Measurements from ENCODE around the gene OLFML3.
"Not testable (repeated sequence)": the region's sequence is repeated elsewhere in the genome, so short reads cannot be mapped to it uniquely, and the experiment has no call there.

OLFML3 gene

DNA sequence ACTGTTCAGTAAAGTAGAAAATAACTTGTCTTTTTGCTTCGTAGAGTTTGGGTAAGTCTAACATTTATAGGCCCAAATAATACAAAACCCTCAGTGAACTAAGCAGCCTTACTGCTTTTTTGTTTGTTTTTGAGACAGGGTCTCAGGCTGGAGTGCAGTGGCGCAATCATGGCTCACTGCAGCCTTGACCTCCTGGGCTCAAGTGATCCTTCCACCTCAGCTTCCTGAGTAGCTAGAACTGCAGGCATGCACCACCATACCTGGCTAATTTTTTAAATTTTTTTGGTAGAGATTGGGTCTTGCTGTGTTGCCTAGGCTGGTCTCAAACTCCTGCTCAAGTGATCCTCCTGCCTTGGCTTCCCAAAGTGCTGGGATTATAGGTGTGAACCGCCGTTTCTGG lies 31.1 kb upstream of the OLFML3 start:
- FAIRE-seq; DNase-seq (ENCODE audit: insufficient read length, low spot score): not testable (repeated sequence)

DNA sequence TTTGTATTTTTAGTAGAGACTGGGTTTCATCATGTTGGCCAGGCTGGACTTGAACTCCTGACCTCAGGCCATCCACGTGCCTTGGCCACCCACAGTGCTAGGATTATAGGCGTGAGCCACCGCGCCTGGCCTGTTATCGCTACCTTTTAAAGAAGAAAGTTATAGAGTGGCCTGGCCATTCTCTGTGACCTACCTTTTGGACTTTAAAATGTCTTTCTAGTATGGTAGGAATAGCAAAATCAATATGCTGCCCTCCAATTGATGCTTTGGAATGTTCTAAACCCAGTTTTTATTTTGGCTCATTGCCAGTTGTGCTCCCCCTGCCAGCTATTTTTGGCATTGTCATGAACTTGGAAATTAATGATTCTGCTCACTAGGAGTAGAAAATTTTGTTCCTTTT lies 30.3 kb upstream of the OLFML3 start:
- DNase-seq (ENCODE audit: insufficient read length, low spot score): no peak
- FAIRE-seq: no peak

DNA sequence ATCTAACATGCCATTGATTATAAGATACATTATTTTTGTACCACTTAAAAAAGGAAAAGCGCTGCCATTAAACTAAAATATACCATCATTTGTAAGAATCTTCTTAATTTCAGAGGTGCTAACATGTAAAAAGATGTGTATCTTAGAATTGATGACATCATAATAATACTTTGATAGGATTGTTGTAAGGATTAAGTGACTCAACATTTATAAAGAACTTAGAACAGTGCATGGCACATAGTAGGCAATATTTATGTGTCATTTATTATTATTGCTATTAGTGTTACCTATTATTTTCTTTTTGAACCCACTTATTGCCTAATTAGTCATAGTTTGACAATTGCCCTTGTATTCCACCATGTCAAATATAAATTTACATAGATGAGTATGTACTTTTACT lies 28.4 kb upstream of the OLFML3 start:
- FAIRE-seq: no peak
- DNase-seq (ENCODE audit: insufficient read length, low spot score): no peak

DNA sequence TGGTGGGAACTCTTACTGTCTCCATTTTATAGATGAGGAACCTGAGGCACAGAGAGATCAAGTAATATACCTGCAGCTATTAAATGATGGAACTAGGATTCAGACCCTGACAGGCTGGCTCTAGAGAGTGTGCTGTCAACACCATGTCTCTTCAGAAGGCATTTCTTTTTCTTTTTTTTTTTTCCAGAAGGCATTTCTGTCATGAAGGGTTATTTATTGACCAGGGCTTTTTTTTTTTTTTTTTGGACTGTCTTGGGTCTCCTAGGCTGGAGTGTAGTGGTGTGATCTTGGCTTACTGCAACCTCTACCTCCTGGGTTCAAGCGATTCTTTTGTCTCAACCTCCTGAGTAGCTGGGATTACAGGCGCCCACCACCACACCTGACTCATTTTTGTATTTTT lies 27.6 kb upstream of the OLFML3 start:
- FAIRE-seq: no peak

DNA sequence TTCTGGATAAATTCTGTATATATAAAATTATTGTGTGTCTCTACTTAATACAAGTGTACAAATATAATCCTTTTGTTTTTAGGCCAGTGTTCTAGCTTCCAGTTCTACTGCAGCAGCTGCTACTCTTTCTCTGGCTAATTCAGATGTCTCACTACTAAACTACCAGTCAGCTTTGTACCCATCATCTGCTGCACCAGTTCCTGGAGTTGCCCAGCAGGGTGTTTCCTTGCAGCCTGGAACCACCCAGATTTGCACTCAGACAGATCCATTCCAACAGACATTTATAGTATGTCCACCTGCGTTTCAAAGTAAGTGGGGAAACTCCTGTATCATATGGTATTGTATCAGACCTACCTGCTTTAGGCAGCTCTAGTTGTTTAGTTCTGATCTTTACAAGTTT lies 21.3 kb upstream of the OLFML3 start:
- no peak for FAIRE-seq
- no peak for DNase-seq (ENCODE audit: insufficient read length, low spot score)

More for the DNA sequence above, 27.6 kb upstream of the OLFML3 start:
- DNase-seq (ENCODE audit: insufficient read length, low spot score): no peak

DNA sequence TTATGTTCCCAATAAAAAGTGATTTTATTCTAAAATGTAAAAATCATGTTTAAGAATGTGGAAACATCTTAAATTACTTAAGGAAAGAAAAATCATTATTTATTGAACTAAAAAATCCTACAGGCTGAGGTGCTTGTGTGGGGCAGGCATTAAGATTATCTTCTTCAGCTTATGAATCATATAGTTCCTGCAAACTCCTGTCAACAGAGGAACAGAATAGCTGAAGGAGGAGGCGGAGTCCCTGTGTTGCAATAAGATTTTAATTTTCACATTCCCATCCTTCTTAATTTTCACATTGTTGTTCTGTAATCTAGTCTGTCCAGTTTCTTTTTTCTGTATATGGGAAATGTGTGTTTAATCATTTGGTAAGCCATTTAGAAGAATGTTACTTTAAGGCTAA lies 20.6 kb upstream of the OLFML3 start:
- FAIRE-seq: no peak
- DNase-seq (ENCODE audit: insufficient read length, low spot score): no peak

DNA sequence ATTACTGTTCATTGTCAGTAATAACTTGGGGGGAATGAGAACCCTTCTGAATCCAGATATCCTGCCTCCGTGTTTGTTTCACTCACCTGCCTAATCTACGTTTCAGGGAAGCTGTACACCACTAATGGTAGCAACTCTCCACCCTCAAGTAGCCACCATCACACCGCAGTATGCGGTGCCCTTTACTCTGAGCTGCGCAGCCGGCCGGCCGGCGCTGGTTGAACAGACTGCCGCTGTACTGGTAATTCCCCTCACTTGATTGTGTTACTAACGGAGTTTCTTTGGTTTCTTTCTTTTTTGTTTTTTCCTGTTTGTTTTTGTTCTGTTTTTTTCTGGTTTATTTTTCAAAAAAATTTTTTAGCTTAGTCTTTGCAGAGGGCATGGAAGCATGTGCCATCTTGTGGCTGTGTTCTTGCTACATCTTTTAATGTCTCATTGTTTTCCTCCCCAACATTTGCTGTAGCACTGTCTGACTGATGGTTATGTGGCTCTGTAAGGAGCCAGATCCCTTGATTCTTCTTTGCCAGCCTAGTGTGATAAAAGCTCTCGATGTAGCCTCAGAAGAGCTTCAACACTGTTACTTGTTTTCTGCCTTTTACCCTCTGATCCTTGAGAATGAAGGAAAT lies 15.9 kb upstream of the OLFML3 start:
- DNase-seq (ENCODE audit: insufficient read length, low spot score): no peak
- FAIRE-seq: no peak

DNA sequence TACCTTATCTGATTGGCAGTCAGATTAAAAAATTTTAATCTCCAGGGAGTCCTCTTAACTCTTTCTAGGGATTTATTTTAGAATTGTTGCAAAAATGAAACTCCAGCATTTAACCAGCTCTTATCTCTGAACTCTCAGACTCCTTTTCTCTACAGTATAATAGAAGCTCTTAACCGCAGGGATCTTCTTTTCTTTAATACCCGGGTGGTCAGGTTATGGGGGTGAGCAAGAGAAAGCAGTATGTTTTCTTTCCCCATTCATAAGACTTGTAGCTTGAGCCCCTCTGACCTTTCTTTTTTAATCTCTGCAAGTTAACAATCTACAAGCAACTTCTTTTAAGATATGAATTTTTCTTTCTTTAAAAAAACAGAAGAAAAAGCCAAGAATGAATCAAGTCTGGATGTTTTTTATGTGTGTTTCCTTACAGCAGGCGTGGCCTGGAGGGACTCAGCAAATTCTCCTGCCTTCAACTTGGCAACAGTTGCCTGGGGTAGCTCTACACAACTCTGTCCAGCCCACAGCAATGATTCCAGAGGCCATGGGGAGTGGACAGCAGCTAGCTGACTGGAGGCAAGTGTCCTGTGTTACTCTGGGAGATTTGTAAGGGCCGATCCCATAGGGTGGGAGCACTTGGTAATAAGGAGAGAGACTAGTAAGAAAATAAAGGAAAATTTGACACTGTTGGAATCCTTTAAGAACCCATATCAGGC lies 13.4 kb upstream of the OLFML3 start:
- FAIRE-seq: no peak
- no peak for DNase-seq (ENCODE audit: insufficient read length, low spot score)

DNA sequence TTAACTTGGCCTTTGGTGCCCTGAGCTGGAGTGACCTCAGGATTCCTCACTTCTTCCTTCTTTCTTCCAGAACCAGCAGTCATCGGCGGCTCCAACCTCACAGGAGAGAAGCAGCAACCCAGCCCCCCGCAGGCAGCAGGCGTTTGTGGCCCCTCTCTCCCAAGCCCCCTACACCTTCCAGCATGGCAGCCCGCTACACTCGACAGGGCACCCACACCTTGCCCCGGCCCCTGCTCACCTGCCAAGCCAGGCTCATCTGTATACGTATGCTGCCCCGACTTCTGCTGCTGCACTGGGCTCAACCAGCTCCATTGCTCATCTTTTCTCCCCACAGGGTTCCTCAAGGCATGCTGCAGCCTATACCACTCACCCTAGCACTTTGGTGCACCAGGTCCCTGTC lies 6.3 kb upstream of the OLFML3 start:
- no peak for DNase-seq (ENCODE audit: insufficient read length, low spot score)
- no peak for FAIRE-seq

DNA sequence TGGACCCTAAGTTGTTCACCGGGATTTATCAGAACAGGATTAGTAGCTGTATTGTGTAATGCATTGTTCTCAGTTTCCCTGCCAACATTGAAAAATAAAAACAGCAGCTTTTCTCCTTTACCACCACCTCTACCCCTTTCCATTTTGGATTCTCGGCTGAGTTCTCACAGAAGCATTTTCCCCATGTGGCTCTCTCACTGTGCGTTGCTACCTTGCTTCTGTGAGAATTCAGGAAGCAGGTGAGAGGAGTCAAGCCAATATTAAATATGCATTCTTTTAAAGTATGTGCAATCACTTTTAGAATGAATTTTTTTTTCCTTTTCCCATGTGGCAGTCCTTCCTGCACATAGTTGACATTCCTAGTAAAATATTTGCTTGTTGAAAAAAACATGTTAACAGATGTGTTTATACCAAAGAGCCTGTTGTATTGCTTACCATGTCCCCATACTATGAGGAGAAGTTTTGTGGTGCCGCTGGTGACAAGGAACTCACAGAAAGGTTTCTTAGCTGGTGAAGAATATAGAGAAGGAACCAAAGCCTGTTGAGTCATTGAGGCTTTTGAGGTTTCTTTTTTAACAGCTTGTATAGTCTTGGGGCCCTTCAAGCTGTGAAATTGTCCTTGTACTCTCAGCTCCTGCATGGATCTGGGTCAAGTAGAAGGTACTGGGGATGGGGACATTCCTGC lies 3.9 kb upstream of the OLFML3 start:
- no peak for FAIRE-seq
- no peak for DNase-seq (ENCODE audit: insufficient read length, low spot score)

DNA sequence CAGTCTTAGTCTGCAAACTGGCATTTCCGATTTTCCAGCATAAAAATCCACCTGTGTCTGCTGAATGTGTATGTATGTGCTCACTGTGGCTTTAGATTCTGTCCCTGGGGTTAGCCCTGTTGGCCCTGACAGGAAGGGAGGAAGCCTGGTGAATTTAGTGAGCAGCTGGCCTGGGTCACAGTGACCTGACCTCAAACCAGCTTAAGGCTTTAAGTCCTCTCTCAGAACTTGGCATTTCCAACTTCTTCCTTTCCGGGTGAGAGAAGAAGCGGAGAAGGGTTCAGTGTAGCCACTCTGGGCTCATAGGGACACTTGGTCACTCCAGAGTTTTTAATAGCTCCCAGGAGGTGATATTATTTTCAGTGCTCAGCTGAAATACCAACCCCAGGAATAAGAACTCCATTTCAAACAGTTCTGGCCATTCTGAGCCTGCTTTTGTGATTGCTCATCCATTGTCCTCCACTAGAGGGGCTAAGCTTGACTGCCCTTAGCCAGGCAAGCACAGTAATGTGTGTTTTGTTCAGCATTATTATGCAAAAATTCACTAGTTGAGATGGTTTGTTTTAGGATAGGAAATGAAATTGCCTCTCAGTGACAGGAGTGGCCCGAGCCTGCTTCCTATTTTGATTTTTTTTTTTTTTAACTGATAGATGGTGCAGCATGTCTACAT lies 2.5 kb upstream of the OLFML3 start:
- DNase-seq (ENCODE audit: insufficient read length, low spot score): no peak

DNA sequence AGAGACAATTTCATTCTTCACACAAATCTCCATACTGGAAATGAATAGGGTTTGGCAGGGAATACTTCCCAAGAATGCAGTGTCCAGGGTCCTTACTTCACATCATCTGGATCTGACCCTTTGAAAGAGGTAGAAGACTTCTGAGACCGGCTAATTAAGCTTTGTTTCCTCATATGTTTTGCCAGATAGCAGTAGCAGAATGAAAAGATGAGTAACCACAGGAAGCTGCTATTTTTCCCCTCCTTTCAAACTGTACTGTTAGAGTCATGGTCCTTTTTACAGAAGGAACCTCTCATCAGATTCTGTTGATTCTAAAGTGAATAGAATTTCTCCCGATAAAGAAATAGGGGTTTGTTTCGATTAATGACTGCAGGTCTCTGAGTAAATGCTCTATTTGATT lies 1.4 kb upstream of the OLFML3 start:
- FAIRE-seq (no peak), DNase-seq (ENCODE audit: insufficient read length, low spot score) (no peak)

More for the DNA sequence above, 2.5 kb upstream of the OLFML3 start:
- no peak for FAIRE-seq

DNA sequence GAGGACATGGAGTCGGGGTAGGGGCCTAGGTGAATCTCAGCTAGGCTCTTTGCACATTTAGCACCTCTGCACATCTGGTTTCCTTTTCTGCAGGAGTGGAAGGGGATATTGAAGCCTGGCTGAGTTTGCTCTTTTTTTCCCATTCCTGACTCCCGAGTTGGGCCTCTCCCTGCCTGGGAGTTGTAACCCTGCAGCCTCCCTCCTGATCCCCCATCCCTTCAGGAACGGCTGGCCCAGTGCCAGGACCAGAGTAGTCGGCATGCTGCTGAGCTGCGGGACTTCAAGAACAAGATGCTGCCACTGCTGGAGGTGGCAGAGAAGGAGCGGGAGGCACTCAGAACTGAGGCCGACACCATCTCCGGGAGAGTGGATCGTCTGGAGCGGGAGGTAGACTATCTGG lies 836 bp downstream of the OLFML3 start:
- DNase-seq (ENCODE audit: insufficient read length, low spot score): no peak

DNA sequence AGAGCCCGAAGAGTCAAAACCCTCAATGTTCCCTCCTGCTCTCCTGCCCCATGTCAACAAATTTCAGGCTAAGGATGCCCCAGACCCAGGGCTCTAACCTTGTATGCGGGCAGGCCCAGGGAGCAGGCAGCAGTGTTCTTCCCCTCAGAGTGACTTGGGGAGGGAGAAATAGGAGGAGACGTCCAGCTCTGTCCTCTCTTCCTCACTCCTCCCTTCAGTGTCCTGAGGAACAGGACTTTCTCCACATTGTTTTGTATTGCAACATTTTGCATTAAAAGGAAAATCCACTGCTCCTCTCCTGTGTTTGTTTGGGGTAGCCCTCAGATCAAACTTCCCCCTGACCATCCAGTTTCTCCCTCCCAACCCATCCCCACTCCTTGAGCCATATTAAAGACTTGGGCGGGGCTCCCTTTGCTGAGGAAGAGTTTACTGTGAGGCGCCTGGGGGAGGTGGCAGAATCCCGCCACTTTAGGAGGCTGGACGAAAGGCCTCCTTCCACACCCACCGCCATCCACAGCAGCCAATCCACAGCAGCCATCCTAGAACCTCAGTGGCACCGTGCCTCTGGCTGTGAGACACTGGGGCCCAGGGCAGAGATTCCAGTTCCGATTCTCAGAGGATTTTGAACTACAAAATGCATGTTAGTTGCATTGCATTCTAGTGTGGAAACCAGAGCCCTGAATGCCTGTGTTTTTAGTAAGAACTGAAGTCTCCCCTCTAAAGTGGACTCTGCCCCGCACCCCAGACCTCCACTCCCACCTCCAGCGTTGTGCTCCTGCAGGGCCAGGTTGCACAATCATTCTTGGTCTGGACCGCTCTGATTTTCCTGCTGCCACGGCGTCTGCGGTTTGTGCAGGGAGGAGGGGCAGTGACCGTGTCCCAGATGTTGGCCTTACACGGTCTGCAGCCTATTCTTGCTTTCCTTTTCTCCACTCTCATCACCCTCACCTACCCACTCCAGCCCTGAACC lies 3.0 kb downstream of the OLFML3 start:
- FAIRE-seq: no peak
- DNase-seq (ENCODE audit: insufficient read length, low spot score): no peak

More for the DNA sequence above, 836 bp downstream of the OLFML3 start:
- no peak for FAIRE-seq

DNA sequence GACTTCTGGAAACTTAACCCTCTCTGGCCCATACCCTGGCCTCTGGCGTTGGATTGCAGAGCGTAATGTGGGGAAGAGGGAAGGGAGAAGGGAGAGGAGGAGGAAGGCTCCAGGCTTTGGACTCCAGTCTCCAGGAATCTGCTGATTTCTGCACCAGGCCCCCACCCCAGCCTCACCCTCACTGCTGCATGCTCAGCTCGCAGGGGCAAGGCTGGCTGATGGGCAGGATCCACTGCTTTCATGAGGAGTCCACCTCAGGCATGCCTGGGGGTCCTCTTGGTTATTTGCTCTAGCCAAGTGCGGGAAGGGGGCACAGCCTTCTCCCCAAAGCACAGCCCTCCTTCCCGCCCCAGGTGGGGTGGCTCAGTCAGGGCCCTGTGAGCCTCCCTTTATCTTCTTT lies 3.7 kb downstream of the OLFML3 start:
- no peak for DNase-seq (ENCODE audit: insufficient read length, low spot score)
- no peak for FAIRE-seq

DNA sequence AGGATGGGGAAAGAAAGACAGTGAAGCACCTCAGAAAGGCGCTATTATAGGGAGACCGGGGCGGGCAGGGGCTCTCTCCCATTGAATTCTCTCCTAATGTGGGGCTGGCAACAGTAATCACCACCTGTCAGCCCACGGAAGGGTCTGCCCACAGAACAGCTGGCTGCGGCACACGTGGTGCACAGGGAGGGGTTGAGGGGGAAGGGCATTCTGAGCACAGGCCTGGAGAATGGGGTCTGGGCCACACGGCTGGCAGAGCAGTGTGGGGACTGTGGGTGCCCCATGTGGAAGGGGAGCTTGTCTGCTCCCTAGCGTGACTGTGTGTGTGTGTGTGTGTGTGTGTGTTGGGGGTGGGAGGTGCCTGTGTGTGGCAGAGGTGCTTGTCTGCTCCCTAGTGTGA lies 4.1 kb downstream of the OLFML3 start:
- no peak for DNase-seq (ENCODE audit: insufficient read length, low spot score)
- FAIRE-seq: no peak

DNA sequence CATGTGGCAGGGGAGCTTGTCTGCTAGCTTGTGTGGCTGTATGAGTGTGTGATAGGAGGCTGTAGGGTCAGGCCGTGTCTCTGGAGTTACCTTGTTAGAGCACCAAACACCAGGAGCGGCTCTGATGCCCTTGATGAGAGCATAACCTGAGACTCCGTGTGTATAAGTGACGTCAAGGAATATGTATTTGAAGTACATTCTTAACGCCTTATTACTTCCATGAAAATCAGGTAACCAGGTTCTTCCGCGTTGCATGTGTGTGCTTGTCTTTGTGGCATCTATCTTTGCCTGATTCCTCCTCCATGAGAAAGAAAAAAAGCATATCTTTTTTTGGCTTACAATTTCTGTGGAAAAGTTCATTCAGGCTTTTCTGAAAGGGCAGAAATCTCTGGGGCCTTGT lies 4.6 kb downstream of the OLFML3 start:
- no peak for DNase-seq (ENCODE audit: insufficient read length, low spot score)
- peak; percentile 8 for FAIRE-seq

DNA sequence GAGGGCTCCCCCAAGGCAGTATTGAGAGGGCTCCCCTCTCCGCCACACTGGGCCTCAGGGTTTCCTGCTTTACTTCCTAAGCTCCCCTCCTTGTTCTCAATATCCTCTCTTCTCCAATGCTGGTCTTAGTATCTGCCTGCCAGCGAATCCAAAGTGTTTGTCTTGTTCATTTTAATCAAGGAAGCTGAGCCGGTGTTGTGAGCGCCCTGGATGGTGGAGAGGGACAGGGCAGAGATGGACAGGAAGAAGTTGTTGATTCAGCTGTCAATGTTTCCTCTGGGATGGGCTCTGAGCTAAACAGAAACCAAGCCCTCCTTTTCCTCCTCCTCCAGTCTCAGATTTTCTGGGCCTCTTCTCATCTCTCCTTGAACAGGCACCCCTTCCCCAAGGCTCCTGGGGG lies 5.4 kb downstream of the OLFML3 start:
- FAIRE-seq (no peak), DNase-seq (ENCODE audit: insufficient read length, low spot score) (no peak)

DNA sequence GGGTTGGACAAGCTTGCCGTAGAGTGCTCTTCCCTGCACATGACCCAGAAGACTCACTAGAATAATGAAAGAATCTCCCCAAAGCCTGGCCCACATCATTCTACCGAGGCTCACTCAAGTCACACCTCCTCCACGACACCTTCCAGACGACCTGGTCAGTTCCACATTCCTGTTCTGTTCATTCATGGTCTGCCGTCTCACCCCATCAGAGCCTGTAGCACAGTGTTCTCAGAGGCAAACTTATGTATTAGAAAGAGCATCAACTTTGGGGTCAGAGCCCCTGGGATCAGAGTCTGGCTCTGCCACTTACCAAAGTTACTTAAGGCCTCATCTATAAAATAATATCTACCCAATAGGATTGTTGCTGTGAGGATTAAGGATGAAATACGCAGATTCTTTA lies 7.5 kb downstream of the OLFML3 start:
- DNase-seq (ENCODE audit: insufficient read length, low spot score) (no peak), FAIRE-seq (no peak)

DNA sequence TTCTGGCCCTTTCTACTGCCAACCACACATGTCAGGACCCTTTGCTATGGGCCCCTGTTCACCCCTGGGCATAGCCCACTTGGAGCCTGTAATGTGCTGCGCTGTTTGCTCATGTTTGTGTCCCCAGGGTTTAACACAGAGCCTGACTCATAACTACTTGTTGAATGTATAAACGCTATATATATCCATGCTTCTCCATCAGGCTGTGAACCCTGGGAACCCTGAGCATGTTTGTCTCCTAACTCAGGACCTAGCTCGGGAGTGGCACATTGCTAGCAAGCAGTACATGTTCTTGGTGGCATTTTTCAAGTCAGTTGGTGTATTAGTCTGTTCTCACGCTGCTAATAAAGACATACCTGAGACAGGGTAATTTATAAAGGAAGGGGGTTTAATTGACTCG lies 8.0 kb downstream of the OLFML3 start:
- DNase-seq (ENCODE audit: insufficient read length, low spot score) (no peak), FAIRE-seq (no peak)

All from GM19239 (cell line).